Lower leg skin (tissue), 3 donors: ENCODE data around the gene CYFIP2.

ENCODE experiments used
- CTCF ChIP-seq, 3 donors: fragments of 450-650 bp; IDR thresholded peaks; one replicate each; pipeline ENCODE4 v1.5.1; 2016; ENCODE audit warnings: antibody characterized with exemption in 3 of 3, mild to moderate bottlenecking in 3 of 3, moderate library complexity in 2 of 3
- POLR2A ChIP-seq, 2 donors: fragments of 450-650 bp; IDR thresholded peaks; one replicate each; pipeline ENCODE4 v1.6.1; 2016 to 2017; ENCODE audit warnings: antibody characterized with exemption in 2 of 2, mild to moderate bottlenecking in 1 of 2, moderate library complexity in 1 of 2

- no peak for TF ChIP-seq CTCF (IDR thresholded peaks at IDR 0.05)
- no peak for TF ChIP-seq POLR2A (IDR thresholded peaks at IDR 0.05)
Measured at GRCh38 chr5:157252711-157253465, 13.0 kb upstream of the CYFIP2 start.
